ENCODE data around the gene DEGS2.

The DEGS2 gene

GRCh38 chr14:100130521-100130920 is 28.9 kb downstream of the DEGS2 start:
- no peak for DNase-seq

- no peak for DNase-seq
Observed at GRCh38 chr14:100129161-100129589, 30.3 kb downstream of the DEGS2 start.

GRCh38 chr14:100128688-100129087 is 30.8 kb downstream of the DEGS2 start:
- DNase-seq, result no peak

GRCh38 chr14:100127853-100128455 is 31.5 kb downstream of the DEGS2 start:
- DNase-seq, result no peak

GRCh38 chr14:100126401-100126800 is 33.0 kb downstream of the DEGS2 start:
- DNase-seq, result no peak

GRCh38 chr14:100124551-100125088 is 34.8 kb downstream of the DEGS2 start:
- DNase-seq, result no peak

GRCh38 chr14:100123618-100124017 is 35.8 kb downstream of the DEGS2 start:
- DNase-seq, result no peak

- no peak for DNase-seq
Observed at GRCh38 chr14:100122481-100123223, 36.8 kb downstream of the DEGS2 start.

- no peak for DNase-seq
Observed at GRCh38 chr14:100121643-100122480, 37.6 kb downstream of the DEGS2 start.

GRCh38 chr14:100120522-100121269 is 38.7 kb downstream of the DEGS2 start:
- no peak for DNase-seq

GRCh38 chr14:100119251-100119650 is 40.2 kb downstream of the DEGS2 start:
- no peak for DNase-seq

GRCh38 chr14:100118396-100119011 is 40.9 kb downstream of the DEGS2 start:
- no peak for DNase-seq

GRCh38 chr14:100117633-100118395 is 41.6 kb downstream of the DEGS2 start:
- no peak for DNase-seq

GRCh38 chr14:100117026-100117425 is 42.4 kb downstream of the DEGS2 start:
- no peak for DNase-seq

GRCh38 chr14:100116134-100116533 is 43.3 kb downstream of the DEGS2 start:
- DNase-seq, result no peak

- no peak for DNase-seq
Observed at GRCh38 chr14:100115726-100116125, 43.7 kb downstream of the DEGS2 start.

GRCh38 chr14:100115236-100115635 is 44.2 kb downstream of the DEGS2 start:
- no peak for DNase-seq

- DNase-seq, result no peak
Observed at GRCh38 chr14:100114109-100114765, 45.2 kb downstream of the DEGS2 start.

- DNase-seq, result no peak
Observed at GRCh38 chr14:100111931-100112704, 47.3 kb downstream of the DEGS2 start.

GRCh38 chr14:100110816-100111215 is 48.6 kb downstream of the DEGS2 start:
- no peak for DNase-seq
